C4-2B (cell line): Measurements from ENCODE around the gene MEX3A.

Source experiments
- ZFX ChIP-seq: fragments of 450-650 bp; IDR thresholded peaks from 2 replicates; pipeline ENCODE4 v1.6.1; 2017
- TF ChIP-seq, protein P1 (sequence below): fragments of 450-650 bp; conservative IDR thresholded peaks from 2 replicates; pipeline ENCODE4 v1.5.1; 2017; ENCODE audit warnings: mild to moderate bottlenecking

GRCh38 chr1:156060937-156061636 lies 21.2 kb downstream of the MEX3A start, which contains the start of gene RAB25:
- TF ChIP-seq, protein P1, sequence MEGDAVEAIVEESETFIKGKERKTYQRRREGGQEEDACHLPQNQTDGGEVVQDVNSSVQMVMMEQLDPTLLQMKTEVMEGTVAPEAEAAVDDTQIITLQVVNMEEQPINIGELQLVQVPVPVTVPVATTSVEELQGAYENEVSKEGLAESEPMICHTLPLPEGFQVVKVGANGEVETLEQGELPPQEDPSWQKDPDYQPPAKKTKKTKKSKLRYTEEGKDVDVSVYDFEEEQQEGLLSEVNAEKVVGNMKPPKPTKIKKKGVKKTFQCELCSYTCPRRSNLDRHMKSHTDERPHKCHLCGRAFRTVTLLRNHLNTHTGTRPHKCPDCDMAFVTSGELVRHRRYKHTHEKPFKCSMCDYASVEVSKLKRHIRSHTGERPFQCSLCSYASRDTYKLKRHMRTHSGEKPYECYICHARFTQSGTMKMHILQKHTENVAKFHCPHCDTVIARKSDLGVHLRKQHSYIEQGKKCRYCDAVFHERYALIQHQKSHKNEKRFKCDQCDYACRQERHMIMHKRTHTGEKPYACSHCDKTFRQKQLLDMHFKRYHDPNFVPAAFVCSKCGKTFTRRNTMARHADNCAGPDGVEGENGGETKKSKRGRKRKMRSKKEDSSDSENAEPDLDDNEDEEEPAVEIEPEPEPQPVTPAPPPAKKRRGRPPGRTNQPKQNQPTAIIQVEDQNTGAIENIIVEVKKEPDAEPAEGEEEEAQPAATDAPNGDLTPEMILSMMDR = no peak
- TF ChIP-seq ZFX = no peak; the same call in 1 of the 2 replicates
